ENCODE measurements around the gene CHD1.

DNA sequence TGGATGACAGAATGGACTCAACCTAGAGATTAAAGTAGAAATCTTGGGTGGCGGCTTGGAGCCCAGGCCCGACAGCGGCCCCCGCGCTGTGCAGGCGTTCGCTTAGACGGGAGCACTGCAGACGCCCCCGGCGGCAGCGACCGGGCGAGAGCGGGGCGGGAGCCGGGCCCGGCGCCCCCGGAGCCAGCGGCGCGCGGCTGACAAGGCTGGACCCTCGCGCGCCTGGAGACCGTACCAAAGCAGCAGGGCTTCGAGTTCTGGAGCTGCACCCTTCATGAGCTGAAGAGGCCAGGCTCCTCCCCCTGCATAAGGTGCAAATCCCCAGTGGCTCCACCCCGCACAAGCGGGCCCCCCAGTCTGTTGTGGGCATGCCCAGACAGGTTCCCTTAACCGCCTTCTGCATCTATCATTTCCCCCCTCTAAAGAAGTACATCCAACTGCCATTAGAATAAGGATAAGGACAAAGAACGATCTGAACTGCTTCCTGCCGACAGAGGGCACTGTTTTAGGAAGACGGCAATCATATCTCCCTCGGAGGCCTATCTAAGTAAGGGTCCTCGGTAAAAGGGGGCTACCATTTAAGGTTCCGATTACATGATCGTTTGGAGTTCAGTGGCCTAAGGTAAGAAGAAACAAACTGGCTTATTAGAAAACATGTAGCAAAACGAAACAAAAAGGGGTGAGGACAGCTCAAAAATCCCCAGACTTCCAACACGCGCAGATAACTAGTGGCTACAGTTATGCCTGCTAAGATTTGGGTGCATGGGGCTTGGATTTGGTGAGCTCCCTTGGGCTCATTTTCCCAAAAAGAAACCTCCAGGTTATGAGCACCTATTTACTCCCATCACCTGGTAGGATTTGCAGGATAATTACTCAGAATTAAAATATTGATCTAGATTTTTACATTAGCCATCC lies 89.1 kb downstream of the CHD1 start:
- no peak for TF ChIP-seq GATA2 (IDR thresholded peaks at IDR 0.05; ENCODE audit: low read depth, low read length)
- no peak for TF ChIP-seq GATA3 (IDR thresholded peaks at IDR 0.05; ENCODE audit: low read depth, low read length)

Data from SH-SY5Y (cell line).